Measurements from ENCODE around the gene PSAP. TPM values are rescaled to one million over a fixed set of nuclear protein-coding genes. Genes with fewer than 3 reads are reported as not detected.
"Not testable (repeated sequence)": the region's sequence is repeated elsewhere in the genome, so short reads cannot be mapped to it uniquely, and the experiment has no call there.

The PSAP gene
- total RNA-seq, 4 donors from 2014 or later, result 937 to 1,475 (median 1,210) TPM

GRCh38 chr10:71880425-71881306, 29.6 kb upstream of the PSAP start:
- peak; percentile 41 for ATAC-seq (ENCODE audit: low FRiP score)
- no peak for DNase-seq (ENCODE audit: low spot score)
- no peak for TF ChIP-seq CTCF (IDR thresholded peaks at IDR 0.05)

GRCh38 chr10:71878327-71879034, 27.4 kb upstream of the PSAP start:
- DNase-seq (ENCODE audit: low spot score), result no peak
- ATAC-seq (ENCODE audit: low FRiP score), result no peak
- TF ChIP-seq CTCF (IDR thresholded peaks at IDR 0.05), result no peak

- TF ChIP-seq CTCF (IDR thresholded peaks at IDR 0.05), result no peak
- DNase-seq (ENCODE audit: low spot score) (no peak), ATAC-seq (ENCODE audit: low FRiP score) (no peak)
Measured at GRCh38 chr10:71877821-71878220, 26.8 kb upstream of the PSAP start.

GRCh38 chr10:71874680-71875354, 23.8 kb upstream of the PSAP start:
- DNase-seq (ENCODE audit: low spot score); ATAC-seq (ENCODE audit: low FRiP score): not testable (repeated sequence)

GRCh38 chr10:71873582-71874211, 22.6 kb upstream of the PSAP start:
- DNase-seq (ENCODE audit: low spot score) (no peak), ATAC-seq (ENCODE audit: low FRiP score) (no peak)
- TF ChIP-seq CTCF (IDR thresholded peaks at IDR 0.05), result no peak

GRCh38 chr10:71869601-71870000, 18.6 kb upstream of the PSAP start:
- DNase-seq (ENCODE audit: low spot score); ATAC-seq (ENCODE audit: low FRiP score): not testable (repeated sequence)

GRCh38 chr10:71868192-71868697, 17.2 kb upstream of the PSAP start:
- DNase-seq (ENCODE audit: low spot score) (no peak), ATAC-seq (ENCODE audit: low FRiP score) (no peak)
- no peak for TF ChIP-seq CTCF (IDR thresholded peaks at IDR 0.05)
